Measurements from ENCODE around the gene BTBD9. TPM values are rescaled to one million over a fixed set of nuclear protein-coding genes. Genes with fewer than 3 reads are reported as not detected.
A peak's percentile ranks its signal among the peaks of the same experiment; 100 is the strongest.

BTBD9 gene
- total RNA-seq, 1 donor from 2014 or later = 10.3 TPM

DNA sequence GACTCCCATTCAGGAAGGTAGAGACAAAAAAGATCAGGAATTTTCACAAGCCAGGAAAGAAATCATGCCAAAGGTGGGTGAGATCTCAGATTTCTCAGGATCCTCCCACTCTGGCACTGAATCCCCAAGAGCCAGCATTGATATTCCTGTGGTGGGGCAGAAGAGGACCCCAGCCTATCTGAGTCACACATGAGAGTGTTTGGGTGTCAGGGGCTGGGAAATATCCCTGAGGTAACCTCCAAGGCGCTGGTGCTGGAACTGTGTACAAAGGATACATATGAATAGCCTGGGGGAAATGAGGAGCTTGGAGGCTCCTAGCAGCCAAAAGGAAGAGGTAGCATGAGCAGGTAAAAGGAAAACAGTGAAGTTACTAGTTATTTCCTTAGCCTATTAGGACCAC, 369.4 kb downstream of the BTBD9 start:
- FAIRE-seq = no peak
- Mint-ChIP-seq H3K27me3 (ENCODE audit: low read depth, unreplicated experiment) (no peaks in the 10 kb centered on the region), H3K36me3 (ENCODE audit: low read depth, unreplicated experiment) (peaks cover 2% of the 10 kb centered on the region), H3K9me3 (ENCODE audit: unreplicated experiment) (no peaks in the 10 kb centered on the region), H3K4me3 (ENCODE audit: unreplicated experiment) (no peak overlapping the region), H3K27ac (ENCODE audit: unreplicated experiment) (no peak overlapping the region), H3K4me1 (ENCODE audit: low read depth, unreplicated experiment) (peaks cover 55% of the 10 kb centered on the region)
- Histone ChIP-seq H3K4me1 (ENCODE audit: insufficient read depth, low read length) (peaks cover 45% of the 10 kb centered on the region), H3K9me3 (ENCODE audit: insufficient read depth, low read depth, low read length) (no peaks in the 10 kb centered on the region), H3K4me3 (ENCODE audit: insufficient read depth, low read depth, low read length) (no peak overlapping the region), H3K4me2 (ENCODE audit: low read length) (peak overlapping the region; percentile 54), H3K27ac (ENCODE audit: low read depth, low read length) (peak overlapping the region; percentile 40), H4K20me1 (ENCODE audit: insufficient read depth, low read length) (no peaks in the 10 kb centered on the region), H3K79me2 (ENCODE audit: insufficient read depth, low read length) (no peaks in the 10 kb centered on the region), H2AFZ (ENCODE audit: low read depth, low read length) (no peak overlapping the region), H3K36me3 (ENCODE audit: insufficient read depth, low read length) (no peaks in the 10 kb centered on the region), H3K27me3 (ENCODE audit: insufficient read depth, low read length) (no peaks in the 10 kb centered on the region), H3K9ac (ENCODE audit: low read length) (no peak overlapping the region)
- DNase-seq (ENCODE audit: low read depth) = no peak
- TF ChIP-seq EZH2 (IDR thresholded peaks at IDR 0.05; ENCODE audit: insufficient read depth, low read length) = no peak
- TF ChIP-seq, protein P1, sequence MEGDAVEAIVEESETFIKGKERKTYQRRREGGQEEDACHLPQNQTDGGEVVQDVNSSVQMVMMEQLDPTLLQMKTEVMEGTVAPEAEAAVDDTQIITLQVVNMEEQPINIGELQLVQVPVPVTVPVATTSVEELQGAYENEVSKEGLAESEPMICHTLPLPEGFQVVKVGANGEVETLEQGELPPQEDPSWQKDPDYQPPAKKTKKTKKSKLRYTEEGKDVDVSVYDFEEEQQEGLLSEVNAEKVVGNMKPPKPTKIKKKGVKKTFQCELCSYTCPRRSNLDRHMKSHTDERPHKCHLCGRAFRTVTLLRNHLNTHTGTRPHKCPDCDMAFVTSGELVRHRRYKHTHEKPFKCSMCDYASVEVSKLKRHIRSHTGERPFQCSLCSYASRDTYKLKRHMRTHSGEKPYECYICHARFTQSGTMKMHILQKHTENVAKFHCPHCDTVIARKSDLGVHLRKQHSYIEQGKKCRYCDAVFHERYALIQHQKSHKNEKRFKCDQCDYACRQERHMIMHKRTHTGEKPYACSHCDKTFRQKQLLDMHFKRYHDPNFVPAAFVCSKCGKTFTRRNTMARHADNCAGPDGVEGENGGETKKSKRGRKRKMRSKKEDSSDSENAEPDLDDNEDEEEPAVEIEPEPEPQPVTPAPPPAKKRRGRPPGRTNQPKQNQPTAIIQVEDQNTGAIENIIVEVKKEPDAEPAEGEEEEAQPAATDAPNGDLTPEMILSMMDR (IDR thresholded peaks at IDR 0.05; ENCODE audit: insufficient read depth, low read depth, low read length) = no peak

DNA sequence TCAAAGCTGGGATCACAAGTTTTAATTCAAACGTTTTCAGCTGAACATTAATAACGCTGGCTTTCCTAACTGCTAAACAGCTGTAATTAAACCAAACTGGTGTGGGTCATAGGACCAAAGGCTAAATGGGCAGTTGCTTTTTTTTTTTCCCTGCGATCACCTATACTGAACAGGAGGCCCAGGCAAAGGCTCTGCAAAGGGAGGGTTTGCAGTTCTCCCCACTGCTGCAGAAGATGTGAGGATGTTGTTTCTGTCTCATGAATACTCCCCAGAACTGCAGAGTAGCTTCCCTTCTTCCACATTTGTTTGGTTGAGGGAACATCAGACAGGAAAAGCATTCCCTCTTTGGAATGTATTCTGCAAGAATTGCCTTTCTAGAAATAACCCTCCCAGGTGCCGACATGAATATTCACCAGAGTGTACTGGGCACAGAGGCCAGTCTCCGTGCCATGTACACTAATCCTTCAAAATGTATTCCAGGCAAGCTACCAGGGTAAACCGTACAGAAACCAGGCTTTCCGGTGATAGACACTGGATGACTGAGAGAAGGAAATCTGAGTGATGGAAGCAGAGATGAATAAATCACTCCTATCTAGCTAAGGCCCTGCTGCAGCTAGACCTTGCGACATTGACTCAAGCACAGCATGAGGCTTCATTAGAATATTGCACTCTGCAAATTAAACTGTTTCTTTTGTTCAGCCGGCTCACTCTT, 370.1 kb downstream of the BTBD9 start:
- H3K27me3 ChIP-seq (ENCODE audit: insufficient read depth, low read length) = no peaks in the 10 kb centered on the region
- no peak for TF ChIP-seq EZH2 (IDR thresholded peaks at IDR 0.05; ENCODE audit: insufficient read depth, low read length)
- TF ChIP-seq, protein P1 (IDR thresholded peaks at IDR 0.05; ENCODE audit: insufficient read depth, low read depth, low read length) = no peak
- H3K79me2 ChIP-seq (ENCODE audit: insufficient read depth, low read length) = no peaks in the 10 kb centered on the region
- H3K36me3 ChIP-seq (ENCODE audit: insufficient read depth, low read length) = no peaks in the 10 kb centered on the region
- H2AFZ ChIP-seq (ENCODE audit: low read depth, low read length) = no peak overlapping the region
- no peak overlapping the region for H3K9ac ChIP-seq (ENCODE audit: low read length)
- Mint-ChIP-seq H3K27ac (ENCODE audit: unreplicated experiment) (no peak overlapping the region), H3K4me3 (ENCODE audit: unreplicated experiment) (no peak overlapping the region), H3K4me1 (ENCODE audit: low read depth, unreplicated experiment) (peaks cover 59% of the 10 kb centered on the region), H3K27me3 (ENCODE audit: low read depth, unreplicated experiment) (no peaks in the 10 kb centered on the region), H3K9me3 (ENCODE audit: unreplicated experiment) (no peaks in the 10 kb centered on the region), H3K36me3 (ENCODE audit: low read depth, unreplicated experiment) (peaks cover 2% of the 10 kb centered on the region)
- no peaks in the 10 kb centered on the region for H4K20me1 ChIP-seq (ENCODE audit: insufficient read depth, low read length)
- DNase-seq (ENCODE audit: low read depth) = no peak
- H3K4me2 ChIP-seq (ENCODE audit: low read length) = peak overlapping the region; percentile 54
- no peak for FAIRE-seq
- H3K4me1 ChIP-seq (ENCODE audit: insufficient read depth, low read length) = peaks cover 48% of the 10 kb centered on the region
- no peaks in the 10 kb centered on the region for H3K9me3 ChIP-seq (ENCODE audit: insufficient read depth, low read depth, low read length)
- peak overlapping the region; percentile 15 for H3K27ac ChIP-seq (ENCODE audit: low read depth, low read length)
- H3K4me3 ChIP-seq (ENCODE audit: insufficient read depth, low read depth, low read length) = no peak overlapping the region

DNA sequence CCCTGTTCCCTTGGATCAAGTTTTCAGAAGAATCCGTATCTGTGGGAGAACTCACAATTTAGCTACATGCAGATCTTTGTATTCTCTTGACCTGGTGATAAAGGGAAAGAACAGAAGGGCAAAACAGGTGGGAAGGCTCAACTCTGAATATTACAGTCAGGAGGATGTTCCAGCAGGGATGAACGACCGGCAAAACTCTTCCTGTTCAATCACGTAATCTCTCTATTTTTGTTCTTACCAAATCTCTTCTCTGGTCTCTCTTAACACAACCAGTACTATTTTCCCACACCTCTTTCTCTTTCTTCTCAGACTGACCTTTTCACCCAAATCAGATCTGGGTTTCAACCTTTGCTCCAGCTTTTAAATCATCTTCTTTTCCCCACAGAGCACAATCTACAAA, 371.4 kb downstream of the BTBD9 start:
- H3K36me3 ChIP-seq (ENCODE audit: insufficient read depth, low read length) = no peaks in the 10 kb centered on the region
- H3K4me1 ChIP-seq (ENCODE audit: insufficient read depth, low read length) = peaks cover 56% of the 10 kb centered on the region
- H3K27ac Mint-ChIP-seq (ENCODE audit: unreplicated experiment) = peak overlapping the region; percentile 60
- DNase-seq (ENCODE audit: low read depth) = no peak
- no peak overlapping the region for H3K27ac ChIP-seq (ENCODE audit: low read depth, low read length)
- H3K9me3 Mint-ChIP-seq (ENCODE audit: unreplicated experiment) = no peaks in the 10 kb centered on the region
- H4K20me1 ChIP-seq (ENCODE audit: insufficient read depth, low read length) = no peaks in the 10 kb centered on the region
- H3K4me3 ChIP-seq (ENCODE audit: insufficient read depth, low read depth, low read length) = no peak overlapping the region
- no peaks in the 10 kb centered on the region for H3K27me3 ChIP-seq (ENCODE audit: insufficient read depth, low read length)
- TF ChIP-seq, protein P1 (IDR thresholded peaks at IDR 0.05; ENCODE audit: insufficient read depth, low read depth, low read length) = no peak
- TF ChIP-seq EZH2 (IDR thresholded peaks at IDR 0.05; ENCODE audit: insufficient read depth, low read length) = no peak
- no peak overlapping the region for H3K4me2 ChIP-seq (ENCODE audit: low read length)
- H3K79me2 ChIP-seq (ENCODE audit: insufficient read depth, low read length) = no peaks in the 10 kb centered on the region
- no peak overlapping the region for H3K9ac ChIP-seq (ENCODE audit: low read length)
- H3K9me3 ChIP-seq (ENCODE audit: insufficient read depth, low read depth, low read length) = no peaks in the 10 kb centered on the region
- H3K36me3 Mint-ChIP-seq (ENCODE audit: low read depth, unreplicated experiment) = no peaks in the 10 kb centered on the region
- no peaks in the 10 kb centered on the region for H3K27me3 Mint-ChIP-seq (ENCODE audit: low read depth, unreplicated experiment)
- H3K4me3 Mint-ChIP-seq (ENCODE audit: unreplicated experiment) = no peak overlapping the region
- H2AFZ ChIP-seq (ENCODE audit: low read depth, low read length) = no peak overlapping the region
- FAIRE-seq = no peak
- H3K4me1 Mint-ChIP-seq (ENCODE audit: low read depth, unreplicated experiment) = peaks cover 66% of the 10 kb centered on the region
